HL-60/S4 (cell line): ENCODE measurements around the gene ZNF226.
"Not testable (repeated sequence)": the region's sequence is repeated elsewhere in the genome, so short reads cannot be mapped to it uniquely, and the experiment has no call there.

Experiments used
- in situ Hi-C: fragments of 300-500 bp; cut with MboI; formaldehyde crosslinking; loops from 2 replicates; pipeline ENCODE4 v1.14.3; 2022; ENCODE audit warnings: low sequenced_read_pairs

Gene ZNF226

GRCh38 chr19:44207126-44207803 lies 42.4 kb downstream of the ZNF226 start:
- in situ Hi-C loops: no loop called here

DNA sequence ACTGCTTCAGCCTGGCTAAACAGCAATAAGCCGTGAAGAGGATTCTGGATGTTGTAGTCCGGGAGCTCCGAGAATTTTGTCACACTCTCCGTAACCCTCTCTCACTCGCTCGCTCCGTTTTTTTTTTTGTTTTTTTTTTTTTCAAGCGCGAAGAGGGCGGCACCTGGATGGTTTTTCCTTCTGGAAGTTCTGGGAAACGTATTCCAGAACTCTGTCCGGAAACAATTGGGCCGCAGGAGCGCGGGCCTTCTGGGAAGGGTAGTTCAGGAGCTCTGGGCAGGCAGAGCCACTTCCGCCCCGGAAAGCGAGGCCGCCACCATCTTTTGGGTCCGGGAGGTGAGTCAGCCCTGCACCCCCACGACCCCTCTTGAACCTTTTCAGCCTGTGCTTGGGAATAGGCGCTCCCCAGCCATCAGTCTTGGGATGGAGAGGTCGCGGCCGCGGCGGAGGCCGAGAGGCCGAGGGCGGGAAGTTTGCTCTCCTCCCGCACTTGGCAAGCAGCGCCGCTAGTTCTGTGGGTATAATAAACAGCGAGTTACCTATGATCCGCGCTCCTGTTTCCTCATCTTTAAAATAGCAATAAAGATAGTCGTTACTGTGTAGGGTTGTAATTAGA lies 47.5 kb downstream of the ZNF226 start, which contains the start of gene ZNF227:
TSS of gene ZNF227 (plus strand) at position 283 of the 616 bp plus-strand sequence. CDS start 5,261 bp downstream, outside the sequence.
- in situ Hi-C loops: no loop called here

DNA sequence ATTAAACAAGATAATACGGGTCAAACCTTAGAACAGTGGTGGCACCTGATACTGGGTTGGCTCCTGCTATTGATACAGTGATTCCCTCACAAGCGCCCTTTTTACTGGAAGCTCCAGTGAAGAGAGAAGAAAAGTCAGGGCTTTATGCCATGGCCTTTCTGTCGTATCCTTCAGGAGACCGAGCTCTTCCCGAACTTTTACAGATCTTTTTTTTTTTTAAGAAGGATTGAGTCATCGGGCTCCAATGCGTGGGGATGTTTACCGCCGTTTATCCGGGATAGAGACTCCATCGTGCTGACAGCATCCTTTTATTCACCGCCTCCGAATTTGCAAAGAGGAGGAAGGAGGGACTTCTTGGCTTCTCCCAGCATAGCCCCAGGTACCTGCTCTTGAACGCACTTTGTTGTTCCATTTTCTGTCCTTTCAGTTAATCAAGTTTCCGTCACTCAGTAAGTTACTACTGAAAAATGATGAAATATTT lies 48.0 kb downstream of the ZNF226 start:
- in situ Hi-C loops: no loop called here

GRCh38 chr19:44219926-44220325 lies 55.0 kb downstream of the ZNF226 start:
- in situ Hi-C loops: not testable (repeated sequence)

DNA sequence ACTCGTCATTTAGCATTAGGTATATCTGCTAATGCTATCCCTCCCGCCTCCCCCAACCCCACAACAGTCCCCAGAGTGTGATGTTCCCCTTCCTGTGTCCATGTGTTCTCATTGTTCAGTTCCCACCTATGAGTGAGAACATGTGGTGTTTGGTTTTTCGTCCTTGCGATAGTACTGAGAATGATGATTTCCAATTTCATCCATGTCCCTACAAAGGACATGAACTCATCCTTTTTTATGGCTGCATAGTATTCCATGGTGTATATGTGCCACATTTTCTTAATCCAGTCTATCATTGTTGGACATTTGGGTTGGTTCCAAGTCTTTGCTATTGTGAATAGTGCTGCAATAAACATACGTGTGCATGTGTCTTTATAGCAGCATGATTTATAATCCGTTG lies 55.9 kb downstream of the ZNF226 start:
- in situ Hi-C loops: not testable (repeated sequence)

DNA sequence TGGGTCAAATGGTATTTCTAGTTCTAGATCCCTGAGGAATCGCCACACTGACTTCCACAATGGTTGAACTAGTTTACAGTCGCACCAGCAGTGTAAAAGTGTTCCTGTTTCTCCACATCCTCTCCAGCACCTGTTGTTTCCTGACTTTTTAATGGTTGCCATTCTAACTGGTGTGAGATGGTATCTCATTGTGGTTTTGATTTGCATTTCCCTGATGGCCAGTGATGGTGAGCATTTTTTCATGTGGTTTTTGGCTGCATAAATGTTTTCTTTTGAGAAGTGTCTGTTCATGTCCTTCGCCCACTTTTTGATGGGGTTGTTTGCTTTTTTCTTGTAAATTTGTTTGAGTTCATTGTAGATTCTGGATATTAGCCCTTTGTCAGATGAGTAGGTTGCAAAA lies 56.4 kb downstream of the ZNF226 start:
- in situ Hi-C loops: not testable (repeated sequence)
